Glomerular endothelial cell (primary cell): Measurements from ENCODE around the gene MYO10. TPM values are rescaled to one million over a fixed set of nuclear protein-coding genes. Genes with fewer than 3 reads are reported as not detected.
A peak's percentile ranks its signal among the peaks of the same experiment; 100 is the strongest.
"Not testable (repeated sequence)": the region's sequence is repeated elsewhere in the genome, so short reads cannot be mapped to it uniquely, and the experiment has no call there.

Source experiments
- DNase-seq: peaks from one replicate; pipeline ENCODE4 v3.0.0-alpha.2; 2011; ENCODE audit warnings: low read depth, low spot score; ENCODE audit errors: extremely low read depth
- total RNA-seq: library from RNA; depleted of rRNA; stranded (reverse); fragments of >200 nt; gene quantifications from 2 replicates; pipeline ENCODE4 v1.2.3, GENCODE V29; 2015

MYO10 gene
- total RNA-seq, 1 donor from 2014 or later: 167 TPM

GRCh38 chr5:16727755-16728325 is 208.2 kb downstream of the MYO10 start:
- peak; percentile 60 for DNase-seq

GRCh38 chr5:16726538-16726946 is 209.5 kb downstream of the MYO10 start:
- DNase-seq: peak; percentile 86

- no peak for DNase-seq
Measured at GRCh38 chr5:16725575-16725974, 210.5 kb downstream of the MYO10 start.

DNA sequence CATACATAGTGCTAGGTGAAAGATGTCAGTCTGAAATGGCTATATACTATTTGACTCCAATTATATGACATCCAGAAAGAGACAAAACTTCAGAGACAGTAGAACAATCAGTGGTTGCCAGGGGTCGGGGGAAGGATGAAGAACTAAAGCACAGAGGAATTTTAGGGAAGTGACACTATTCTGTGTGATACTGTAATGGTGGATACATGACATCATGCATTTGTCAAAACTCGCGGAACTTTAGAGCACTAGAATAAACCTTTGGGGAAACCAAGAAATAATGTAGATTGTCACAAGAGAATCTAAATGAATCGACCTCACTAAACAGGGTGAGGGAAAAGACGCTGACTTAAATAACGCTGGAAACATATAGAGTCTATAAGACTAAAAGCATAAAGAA is 212.3 kb downstream of the MYO10 start:
- no peak for DNase-seq

DNA sequence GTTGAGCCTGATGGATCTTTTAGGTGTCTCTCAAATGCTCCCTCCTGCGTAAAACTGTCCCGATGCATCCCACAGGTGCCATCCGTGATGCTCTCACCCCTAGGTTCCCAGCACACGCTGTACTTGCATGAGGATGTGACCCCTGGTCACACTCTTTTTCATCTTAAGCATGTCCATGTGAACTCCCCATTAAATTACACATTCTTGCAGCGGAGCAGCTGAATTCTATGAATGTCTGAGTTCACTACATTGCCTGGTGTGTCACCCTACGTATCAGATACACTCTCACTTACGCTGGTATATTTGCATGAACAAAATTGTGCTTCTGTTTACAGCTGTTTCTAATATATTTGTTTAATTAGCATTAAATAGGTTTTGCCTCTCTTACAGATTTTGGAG is 214.0 kb downstream of the MYO10 start:
- DNase-seq: no peak

GRCh38 chr5:16721151-16722096 is 214.7 kb downstream of the MYO10 start:
- DNase-seq: no peak

- not testable (repeated sequence) for DNase-seq
Measured at GRCh38 chr5:16718036-16718435, 218.1 kb downstream of the MYO10 start.

- no peak for DNase-seq
Measured at GRCh38 chr5:16713386-16713928, 222.6 kb downstream of the MYO10 start.

- no peak for DNase-seq
Measured at GRCh38 chr5:16712620-16713019, 223.5 kb downstream of the MYO10 start.

DNA sequence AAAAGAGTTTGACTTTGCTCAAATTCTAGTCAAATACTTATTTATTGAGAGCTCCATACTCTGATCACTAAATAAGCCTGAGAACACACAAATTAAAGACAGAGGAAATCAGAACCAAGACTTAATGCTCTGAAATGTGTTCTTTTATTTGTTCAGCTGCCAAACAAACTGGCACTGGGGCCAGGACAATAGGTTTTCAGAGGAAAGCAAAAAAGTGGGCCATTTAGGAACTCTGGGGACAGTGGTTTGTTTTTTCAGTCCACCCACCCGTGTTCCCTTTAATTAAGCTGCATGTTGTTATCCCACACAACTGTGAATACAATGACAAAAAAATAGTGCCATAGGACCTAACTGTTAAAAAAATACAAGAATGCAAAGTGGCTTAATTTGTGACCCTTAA is 223.9 kb downstream of the MYO10 start:
- no peak for DNase-seq

GRCh38 chr5:16709691-16710433 is 226.2 kb downstream of the MYO10 start:
- DNase-seq: no peak

- DNase-seq: no peak
Measured at GRCh38 chr5:16707869-16708192, 228.3 kb downstream of the MYO10 start.

- DNase-seq: no peak
Measured at GRCh38 chr5:16707168-16707868, 228.8 kb downstream of the MYO10 start.

- DNase-seq: no peak
Measured at GRCh38 chr5:16704945-16705344, 231.1 kb downstream of the MYO10 start.

- DNase-seq: no peak
Measured at GRCh38 chr5:16702964-16703363, 233.1 kb downstream of the MYO10 start.

DNA sequence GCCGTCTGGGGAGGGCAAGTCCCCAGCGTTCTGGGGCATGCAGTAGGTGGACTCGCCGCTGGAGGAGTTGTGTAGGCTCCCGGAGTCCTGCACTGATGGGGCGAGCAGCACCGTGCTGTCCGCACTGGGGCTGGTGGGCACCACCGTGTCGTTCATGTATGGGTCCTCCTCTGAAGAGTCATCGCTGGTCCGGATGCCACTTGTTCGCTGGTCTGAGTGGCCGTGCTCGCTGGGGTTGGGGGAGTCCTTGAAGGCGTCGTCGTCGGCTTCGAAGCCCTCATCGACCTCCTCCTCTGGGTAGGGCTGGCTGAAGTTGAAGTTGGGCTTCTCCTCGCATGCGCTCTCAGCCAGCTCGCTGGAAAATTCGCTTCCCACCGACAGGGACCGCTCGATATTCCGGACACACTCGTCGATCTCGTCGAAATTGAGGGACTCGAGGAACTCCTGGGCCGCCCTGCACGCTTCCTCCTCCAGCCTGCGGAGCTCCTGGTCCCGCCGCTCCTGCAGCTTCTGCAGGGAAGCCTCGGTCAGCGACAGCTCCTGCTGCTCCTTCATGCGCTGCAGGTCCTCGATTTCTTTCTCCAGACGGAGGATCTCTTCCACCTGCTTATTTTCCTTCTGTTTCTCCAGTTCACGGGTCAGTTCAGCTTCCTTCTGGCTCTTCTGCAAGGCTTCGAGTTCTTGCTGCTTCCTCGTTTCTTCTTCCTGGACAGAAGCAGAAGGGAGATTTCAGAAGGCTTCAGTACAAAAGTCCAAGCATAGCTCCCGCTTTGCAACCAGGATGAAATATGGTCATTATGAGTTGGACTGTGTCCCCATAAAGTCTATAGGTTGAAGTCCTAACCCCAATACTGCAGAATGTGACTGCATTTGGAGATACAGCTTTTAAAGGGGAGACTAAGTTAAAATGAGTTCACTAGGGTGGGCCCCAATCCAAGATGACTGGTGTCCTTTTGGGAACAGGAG is 234.7 kb downstream of the MYO10 start:
- DNase-seq: no peak

DNA sequence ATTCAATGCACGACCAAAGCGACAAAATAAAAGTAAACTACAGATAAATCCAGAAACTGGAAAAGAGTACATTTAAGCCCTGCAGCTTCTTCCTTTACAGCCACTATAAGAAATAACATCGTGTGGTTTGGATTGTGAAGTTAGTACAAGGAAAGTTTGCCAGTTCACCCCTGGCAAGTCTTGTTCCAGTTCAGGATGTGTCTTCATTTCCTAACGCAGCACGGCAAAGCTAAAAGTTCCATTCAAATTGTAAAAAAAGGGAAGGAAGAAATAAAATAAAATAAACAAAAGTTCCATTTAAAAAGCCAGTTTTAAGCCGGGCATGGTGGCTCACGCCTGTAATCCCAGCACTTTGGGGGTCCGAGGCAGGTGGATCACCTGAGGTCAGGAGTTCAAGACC is 236.0 kb downstream of the MYO10 start:
- no peak for DNase-seq

DNA sequence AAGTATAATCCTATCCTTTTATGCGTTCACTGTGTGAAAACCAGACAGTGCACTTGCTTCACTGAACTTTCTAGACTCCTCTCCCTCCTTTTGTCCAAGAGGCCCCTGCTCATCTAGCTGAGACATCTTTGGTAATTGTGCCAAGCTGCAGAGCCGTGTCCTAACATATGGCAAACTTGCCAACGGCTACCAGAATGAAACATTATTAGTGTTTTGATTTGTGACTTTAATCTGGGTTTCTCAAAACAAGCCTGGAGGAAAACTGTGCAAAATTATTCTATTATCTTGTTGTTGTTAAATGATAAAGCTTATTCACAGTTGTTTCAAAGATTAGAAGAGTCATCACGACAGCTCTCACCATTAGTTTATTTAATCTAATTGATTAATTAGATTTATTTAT is 240.3 kb downstream of the MYO10 start:
- no peak for DNase-seq

DNA sequence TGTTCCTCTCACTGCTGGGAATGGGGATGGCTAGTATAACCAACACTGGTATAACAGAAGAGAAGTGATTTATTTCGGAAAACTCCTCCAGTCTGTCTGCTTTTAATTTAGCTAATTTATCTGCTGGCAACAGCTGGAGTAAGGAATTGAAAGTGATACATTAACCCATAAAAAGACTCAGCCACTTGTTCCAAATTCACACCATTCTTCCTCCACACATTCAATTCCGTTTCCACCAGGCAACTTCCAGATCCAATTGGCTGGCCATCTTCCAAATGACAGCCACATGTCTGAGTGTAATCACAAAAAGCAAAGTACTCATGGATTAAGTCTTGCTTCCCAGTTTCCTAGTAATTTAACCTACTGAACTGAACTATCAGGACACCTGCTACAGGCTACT is 242.2 kb downstream of the MYO10 start:
- no peak for DNase-seq

DNA sequence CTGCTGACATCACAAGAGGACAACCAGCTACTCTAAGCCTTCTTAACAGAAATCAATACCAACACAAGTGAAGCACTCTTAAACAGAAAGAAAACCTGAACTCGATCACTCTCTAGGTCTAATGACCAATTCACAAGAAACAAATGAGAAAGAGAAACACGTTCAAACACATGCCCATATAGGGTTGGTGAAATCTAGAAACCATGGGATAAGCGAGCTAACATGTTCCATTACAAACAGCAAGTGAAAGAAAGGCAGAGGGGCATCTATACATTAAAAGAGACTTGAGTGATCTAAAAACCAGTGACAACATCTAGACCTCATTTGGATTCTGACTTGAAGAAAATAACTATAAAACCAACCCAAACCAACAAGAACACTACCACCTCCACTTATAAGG is 244.4 kb downstream of the MYO10 start:
- DNase-seq: no peak
